ENCODE data around the gene SCARB1. TPM values are rescaled to one million over a fixed set of nuclear protein-coding genes. Genes with fewer than 3 reads are reported as not detected.

Gene SCARB1
- total and polyA plus RNA-seq, 8 donors: 23.5 to 36.5 (median 30.4) TPM

DNA sequence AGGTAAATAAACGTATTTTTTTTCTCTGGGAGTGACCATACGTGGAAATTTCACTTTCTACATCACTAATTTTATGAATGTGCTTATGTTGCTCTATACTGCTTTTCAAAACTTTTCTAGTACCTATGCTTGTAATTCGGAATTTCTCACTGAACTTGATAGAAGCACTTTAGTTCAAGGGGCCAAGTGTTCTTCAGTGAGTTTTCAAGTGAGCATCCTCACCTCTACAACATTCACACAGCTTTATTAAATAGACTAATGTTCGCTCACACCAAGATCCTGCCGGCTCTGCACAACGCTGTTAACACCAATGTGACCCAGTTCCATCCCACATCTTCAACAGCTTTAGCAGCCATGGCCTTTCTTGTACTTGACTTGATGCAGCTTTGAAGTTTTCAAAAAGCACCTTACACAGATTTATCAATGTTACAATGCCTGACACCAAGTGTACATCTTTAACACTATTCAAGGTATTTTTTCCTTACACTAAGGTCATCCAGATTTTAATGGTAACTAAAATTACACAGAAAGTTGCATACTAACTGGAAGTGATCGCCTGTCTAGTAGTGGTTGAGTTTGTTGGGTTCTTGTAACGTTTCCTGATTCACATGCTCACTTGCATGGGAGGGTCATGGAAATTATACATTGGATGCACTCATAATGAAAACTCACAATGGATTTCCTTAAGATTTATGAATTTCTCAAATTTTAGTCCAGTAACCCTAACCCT lies 46.3 kb upstream of the SCARB1 start:
- intact Hi-C loops (cut with DNase I): no loop called here
- Histone ChIP-seq H3K4me1 (peaks cover 17 to 47% of the 10 kb centered on the region in 2 donors), H3K9me3 (no peaks in the 10 kb centered on the region), H3K27me3 (no peaks in the 10 kb centered on the region), H3K36me3 (peaks cover 0 to 36% of the 10 kb centered on the region in 2 donors), H3K4me3 (peak overlapping the region in 1 of 2 donors; percentile 35), H3K27ac (peak overlapping the region in 1 of 2 donors; percentile 47)
- DNase-seq: no peak
- ATAC-seq: peak; percentile 1
- TF ChIP-seq, protein P1, sequence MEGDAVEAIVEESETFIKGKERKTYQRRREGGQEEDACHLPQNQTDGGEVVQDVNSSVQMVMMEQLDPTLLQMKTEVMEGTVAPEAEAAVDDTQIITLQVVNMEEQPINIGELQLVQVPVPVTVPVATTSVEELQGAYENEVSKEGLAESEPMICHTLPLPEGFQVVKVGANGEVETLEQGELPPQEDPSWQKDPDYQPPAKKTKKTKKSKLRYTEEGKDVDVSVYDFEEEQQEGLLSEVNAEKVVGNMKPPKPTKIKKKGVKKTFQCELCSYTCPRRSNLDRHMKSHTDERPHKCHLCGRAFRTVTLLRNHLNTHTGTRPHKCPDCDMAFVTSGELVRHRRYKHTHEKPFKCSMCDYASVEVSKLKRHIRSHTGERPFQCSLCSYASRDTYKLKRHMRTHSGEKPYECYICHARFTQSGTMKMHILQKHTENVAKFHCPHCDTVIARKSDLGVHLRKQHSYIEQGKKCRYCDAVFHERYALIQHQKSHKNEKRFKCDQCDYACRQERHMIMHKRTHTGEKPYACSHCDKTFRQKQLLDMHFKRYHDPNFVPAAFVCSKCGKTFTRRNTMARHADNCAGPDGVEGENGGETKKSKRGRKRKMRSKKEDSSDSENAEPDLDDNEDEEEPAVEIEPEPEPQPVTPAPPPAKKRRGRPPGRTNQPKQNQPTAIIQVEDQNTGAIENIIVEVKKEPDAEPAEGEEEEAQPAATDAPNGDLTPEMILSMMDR (IDR thresholded peaks at IDR 0.05): no peak

DNA sequence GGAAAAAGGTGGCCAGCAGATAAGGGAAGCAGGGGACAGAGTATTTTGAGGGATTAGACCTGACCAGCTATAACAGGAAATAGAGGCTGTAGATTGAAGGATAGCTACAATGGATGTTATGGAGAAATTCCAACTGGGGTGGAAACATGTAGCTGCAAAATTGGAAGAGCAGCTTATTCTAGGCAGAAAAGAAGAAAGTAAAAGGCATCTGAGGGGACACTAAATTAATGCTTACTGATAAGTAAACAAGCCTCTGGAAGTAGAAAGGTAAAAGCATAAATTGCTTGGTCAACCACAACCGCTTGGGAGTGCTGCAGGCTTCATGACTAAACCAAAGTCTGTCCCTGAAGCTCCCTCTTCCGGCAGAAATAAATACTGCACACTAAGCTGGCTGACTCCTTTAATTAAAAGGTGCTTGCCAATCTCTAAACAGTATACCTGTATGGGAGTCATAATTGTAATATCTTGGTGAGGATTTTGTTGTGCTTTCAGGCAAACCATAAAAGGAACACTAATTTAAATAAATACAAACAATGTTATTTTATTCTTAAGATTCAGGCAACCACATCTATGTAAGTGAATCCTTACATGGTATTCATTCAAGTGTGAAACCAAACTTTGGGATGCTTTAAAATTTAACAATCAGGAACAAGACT lies 43.1 kb upstream of the SCARB1 start:
- Histone ChIP-seq H3K27ac (no peak overlapping the region), H3K4me1 (peaks cover 14 to 48% of the 10 kb centered on the region in 2 donors), H3K9me3 (no peaks in the 10 kb centered on the region), H3K27me3 (no peaks in the 10 kb centered on the region), H3K36me3 (peaks cover 0 to 19% of the 10 kb centered on the region in 2 donors), H3K4me3 (no peak overlapping the region)
- ATAC-seq (peak; percentile 80), DNase-seq (peak in 3 of 4 donors; percentile 83 to 93 (median 88))
- TF ChIP-seq, protein P1 (IDR thresholded peaks at IDR 0.05): peak; percentile 88 to 97
- intact Hi-C loops (cut with DNase I): no loop called here

DNA sequence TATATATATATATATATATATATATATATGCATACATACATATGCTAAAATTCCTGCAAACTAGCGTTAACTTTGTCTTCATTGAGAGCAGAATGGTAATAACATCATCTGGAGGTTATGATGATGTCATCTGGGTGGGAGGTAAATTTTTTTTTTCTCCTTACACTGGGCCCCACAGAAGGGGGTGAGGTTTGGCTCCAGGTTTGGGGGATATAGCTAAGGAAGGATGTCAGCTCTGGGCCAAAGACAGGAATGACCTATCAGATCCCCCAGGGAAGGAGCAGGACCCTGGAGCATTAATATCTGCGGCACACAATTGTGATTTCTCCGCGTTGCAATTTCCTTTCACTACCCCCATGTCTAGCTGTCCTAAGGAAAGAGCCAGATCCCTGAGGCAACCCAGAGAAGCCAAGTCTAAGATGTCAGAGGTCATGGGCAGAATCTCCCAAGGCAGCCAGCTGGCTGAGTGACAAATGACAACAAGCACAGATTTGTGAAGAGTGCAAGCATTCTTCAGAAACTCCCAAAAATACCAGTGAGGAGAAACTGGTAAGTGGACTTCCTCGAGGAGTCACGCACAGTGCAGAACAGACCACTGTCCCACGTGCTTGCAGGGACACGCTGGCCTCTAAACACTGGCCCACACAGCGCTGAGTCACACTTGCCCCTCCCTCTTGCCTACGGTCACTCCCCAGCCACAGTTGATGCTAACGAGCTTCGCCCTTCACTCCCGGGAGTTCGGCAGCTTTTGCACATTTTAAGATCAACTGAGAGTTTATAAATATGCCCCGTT lies 40.8 kb upstream of the SCARB1 start:
- peaks cover 0 to 26% of the 10 kb centered on the region in 2 donors for H3K4me1 ChIP-seq
- intact Hi-C loops (cut with DNase I): no loop called here
- no peak overlapping the region for H3K4me3 ChIP-seq
- peak in 3 of 4 donors; percentile 63 to 91 (median 91) for DNase-seq
- H3K27ac ChIP-seq: peak overlapping the region; percentile 53 to 74
- H3K9me3 ChIP-seq: no peaks in the 10 kb centered on the region
- ATAC-seq: peak; percentile 89
- no peaks in the 10 kb centered on the region for H3K27me3 ChIP-seq
- H3K36me3 ChIP-seq: no peaks in the 10 kb centered on the region
- TF ChIP-seq, protein P1 (IDR thresholded peaks at IDR 0.05): no peak

DNA sequence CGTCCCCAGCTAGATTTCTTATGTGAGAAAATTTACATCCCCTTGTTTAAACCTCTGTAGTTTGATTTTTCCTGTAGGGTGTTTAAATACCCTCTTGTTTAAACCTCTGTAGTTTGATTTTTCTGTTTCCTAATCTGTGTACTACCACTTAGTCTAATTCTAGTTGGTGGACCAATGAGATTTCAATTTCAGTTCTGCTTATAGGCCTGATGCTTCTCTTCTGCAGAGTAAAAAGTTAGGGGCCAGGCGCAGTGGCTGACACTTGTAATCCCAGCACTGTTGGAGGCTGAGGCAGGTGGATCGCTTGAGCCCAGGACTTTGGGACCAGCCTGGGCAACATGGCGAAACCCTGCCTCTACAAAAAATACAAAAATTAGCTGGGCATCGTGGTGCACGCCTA lies 39.3 kb upstream of the SCARB1 start:
- intact Hi-C loops (cut with DNase I): no loop called here
- no peaks in the 10 kb centered on the region for H3K27me3 ChIP-seq
- no peak overlapping the region for H3K4me3 ChIP-seq
- no peak overlapping the region for H3K27ac ChIP-seq
- H3K9me3 ChIP-seq: no peaks in the 10 kb centered on the region
- TF ChIP-seq, protein P1 (IDR thresholded peaks at IDR 0.05): no peak
- H3K36me3 ChIP-seq: no peaks in the 10 kb centered on the region
- DNase-seq (no peak), ATAC-seq (no peak)
- peaks cover 5 to 28% of the 10 kb centered on the region in 2 donors for H3K4me1 ChIP-seq

Data from left lung (tissue), 10 donors.